Subcutaneous abdominal adipose tissue (tissue), 5 donors: ENCODE results near the gene CCR3.

Experiments used
- H3K27ac ChIP-seq: one replicate; pipeline ENCODE4 v1.7.0; 2013; ENCODE audit warnings: low read depth, mild to moderate bottlenecking, inconsistent platforms, low read length, moderate library complexity
- H3K27me3 ChIP-seq, 5 donors: one replicate each; pipeline ENCODE4 v1.7.0; 2013; ENCODE audit warnings: low read length in 5 of 5, inconsistent platforms in 1 of 5; ENCODE audit not compliant: control insufficient read depth in 5 of 5, insufficient read depth in 4 of 5
- H3K36me3 ChIP-seq, 5 donors: one replicate each; pipeline ENCODE4 v1.7.0; 2013; ENCODE audit warnings: low read length in 5 of 5; ENCODE audit not compliant: control insufficient read depth in 5 of 5, insufficient read depth in 5 of 5
- H3K4me1 ChIP-seq, 5 donors: one replicate each; pipeline ENCODE4 v1.7.0; 2013; ENCODE audit warnings: low read length in 5 of 5, mild to moderate bottlenecking in 3 of 5, moderate library complexity in 1 of 5; ENCODE audit not compliant: control insufficient read depth in 5 of 5, insufficient read depth in 5 of 5
- H3K4me3 ChIP-seq, 5 donors: one replicate each; pipeline ENCODE4 v1.7.0; 2013; ENCODE audit warnings: low read length in 5 of 5, low read depth in 1 of 5
- H3K9ac ChIP-seq, 5 donors: one replicate each; pipeline ENCODE4 v1.7.0; 2013; ENCODE audit warnings: low read length in 5 of 5, mild to moderate bottlenecking in 4 of 5, moderate library complexity in 3 of 5
- H3K9me3 ChIP-seq, 5 donors: one replicate each; pipeline ENCODE4 v1.7.0; 2013; ENCODE audit warnings: low read length in 5 of 5; ENCODE audit not compliant: control insufficient read depth in 5 of 5
- donor health status: healthy.
- donor health status: healthy.
- donor health status: healthy.
- donor health status: healthy.
- donor health status: healthy.

The CCR3 gene

GRCh38 chr3:46303240-46303639, 61.0 kb downstream of the CCR3 start:
- Histone ChIP-seq H3K9ac (no peak overlapping the region), H3K27ac (no peak overlapping the region), H3K27me3 (no peaks in the 10 kb centered on the region), H3K9me3 (no peaks in the 10 kb centered on the region), H3K4me1 (peaks cover 0 to 21% (median 0%) of the 10 kb centered on the region in 5 donors), H3K4me3 (no peak overlapping the region), H3K36me3 (no peaks in the 10 kb centered on the region)

GRCh38 chr3:46304739-46305138, 62.5 kb downstream of the CCR3 start:
- no peak overlapping the region for H3K4me3 ChIP-seq
- no peaks in the 10 kb centered on the region for H3K36me3 ChIP-seq
- H3K4me1 ChIP-seq: peaks cover 0 to 6% (median 0%) of the 10 kb centered on the region in 5 donors
- no peak overlapping the region for H3K9ac ChIP-seq
- no peak overlapping the region for H3K27ac ChIP-seq
- H3K27me3 ChIP-seq: no peaks in the 10 kb centered on the region
- no peaks in the 10 kb centered on the region for H3K9me3 ChIP-seq

GRCh38 chr3:46312991-46313390, 70.7 kb downstream of the CCR3 start:
- H3K4me1 ChIP-seq: peaks cover 0 to 7% (median 0%) of the 10 kb centered on the region in 5 donors
- no peaks in the 10 kb centered on the region for H3K9me3 ChIP-seq
- no peak overlapping the region for H3K27ac ChIP-seq

GRCh38 chr3:46314517-46314916, 72.3 kb downstream of the CCR3 start:
- H3K36me3 ChIP-seq: no peaks in the 10 kb centered on the region
- H3K9me3 ChIP-seq: no peaks in the 10 kb centered on the region
- no peaks in the 10 kb centered on the region for H3K27me3 ChIP-seq
- no peak overlapping the region for H3K27ac ChIP-seq
- peaks cover 0 to 7% (median 0%) of the 10 kb centered on the region in 5 donors for H3K4me1 ChIP-seq
- H3K9ac ChIP-seq: no peak overlapping the region
- no peak overlapping the region for H3K4me3 ChIP-seq

More at GRCh38 chr3:46312991-46313390, 70.7 kb downstream of the CCR3 start:
- H3K27me3 ChIP-seq: no peaks in the 10 kb centered on the region
- H3K9ac ChIP-seq: no peak overlapping the region
- H3K36me3 ChIP-seq: no peaks in the 10 kb centered on the region
- no peak overlapping the region for H3K4me3 ChIP-seq

- Histone ChIP-seq H3K27ac (no peak overlapping the region), H3K4me1 (peaks cover 0 to 7% (median 0%) of the 10 kb centered on the region in 5 donors)
These were observed 73.9 kb downstream of the CCR3 start for GRCh38 chr3:46316206-46316605.

More at GRCh38 chr3:46316206-46316605, 73.9 kb downstream of the CCR3 start:
- Histone ChIP-seq H3K9me3 (no peaks in the 10 kb centered on the region), H3K27me3 (no peaks in the 10 kb centered on the region), H3K9ac (no peak overlapping the region), H3K4me3 (no peak overlapping the region), H3K36me3 (no peaks in the 10 kb centered on the region)
